GM12892 (cell line): ENCODE data around the gene IL3.

Experiments used
- POLR2A ChIP-seq: IDR thresholded peaks from 2 replicates; pipeline ENCODE4 v1.6.1; 2011; ENCODE audit warnings: low read depth, low read length, control low read depth
- POLR2AphosphoS5 ChIP-seq: IDR thresholded peaks from 2 replicates; pipeline ENCODE4 v1.6.1; 2011; ENCODE audit warnings: low read depth, low read length, control low read depth
- TAF1 ChIP-seq: IDR thresholded peaks from 2 replicates; pipeline ENCODE4 v1.6.1; 2011; ENCODE audit warnings: low read depth, mild to moderate bottlenecking, control low read depth, low read length, borderline replicate concordance

DNA sequence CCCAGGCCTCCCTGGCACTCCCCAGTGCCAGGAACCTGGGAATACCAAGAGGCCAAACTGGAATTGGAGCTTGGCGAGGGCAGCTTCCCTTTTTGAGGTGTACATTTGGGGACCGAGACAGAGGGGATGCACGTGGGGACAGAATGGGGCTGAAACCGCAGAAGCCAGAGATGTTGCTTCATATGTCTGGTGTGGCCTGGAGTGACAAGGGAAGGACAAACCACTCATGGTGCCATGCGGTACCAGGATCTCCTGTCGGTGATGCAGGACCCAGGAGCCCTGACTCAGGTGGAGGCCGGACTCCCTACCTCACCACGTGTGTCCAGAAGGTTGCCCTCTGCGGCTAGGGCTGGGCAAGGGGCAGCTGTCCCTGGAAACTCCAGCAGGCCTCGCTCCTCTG is 9.1 kb downstream of the IL3 start:
- TF ChIP-seq TAF1 (no peak), POLR2A (no peak), POLR2AphosphoS5 (no peak)
